Hematopoietic multipotent progenitor cell treated with erythropoietin and hydrocortisone succinate and interleukin-3 and kit ligand, for 15 days (in vitro differentiated cells): ENCODE measurements around the gene PRPF8.

Experiments
- DNase-seq: peaks from one replicate; pipeline ENCODE4 v3.0.0-alpha.2; 2015; ENCODE audit warnings: low spot score

The PRPF8 gene

GRCh38 chr17:1644493-1645206, 40.0 kb downstream of the PRPF8 start:
- DNase-seq: no peak

GRCh38 chr17:1643999-1644492, 40.6 kb downstream of the PRPF8 start:
- no peak for DNase-seq

- peak; percentile 35 for DNase-seq
Observed at GRCh38 chr17:1643293-1643998, 41.2 kb downstream of the PRPF8 start.

GRCh38 chr17:1641065-1641403, 43.6 kb downstream of the PRPF8 start:
- DNase-seq: no peak

- DNase-seq: no peak
Observed at GRCh38 chr17:1640329-1641064, 44.2 kb downstream of the PRPF8 start.

- no peak for DNase-seq
Observed at GRCh38 chr17:1639549-1640180, 45.0 kb downstream of the PRPF8 start.

GRCh38 chr17:1638624-1639300, 45.9 kb downstream of the PRPF8 start:
- DNase-seq: no peak

- no peak for DNase-seq
Observed at GRCh38 chr17:1638171-1638590, 46.5 kb downstream of the PRPF8 start.

- no peak for DNase-seq
Observed at GRCh38 chr17:1636732-1637285, 47.9 kb downstream of the PRPF8 start.

- DNase-seq: no peak
Observed at GRCh38 chr17:1635675-1636465, 48.8 kb downstream of the PRPF8 start.

- DNase-seq: no peak
Observed at GRCh38 chr17:1634841-1635650, 49.6 kb downstream of the PRPF8 start.

- DNase-seq: no peak
Observed at GRCh38 chr17:1630662-1631061, 54.0 kb downstream of the PRPF8 start.

GRCh38 chr17:1629504-1630310, 55.0 kb downstream of the PRPF8 start:
- DNase-seq: peak; percentile 79

GRCh38 chr17:1628856-1629503, 55.7 kb downstream of the PRPF8 start:
- DNase-seq: peak; percentile 93

GRCh38 chr17:1627982-1628855, 56.4 kb downstream of the PRPF8 start, which contains the start of gene SLC43A2:
Gene SLC43A2, minus strand, starts transcription at chr17:1628834. Its CDS starts 960 bp downstream, at chr17:1627874.
- DNase-seq: peak; percentile 81

- DNase-seq: no peak
Observed at GRCh38 chr17:1627182-1627981, 57.3 kb downstream of the PRPF8 start.
